ENCODE measurements around the gene POLR2E. TPM values are rescaled to one million over a fixed set of nuclear protein-coding genes. Genes with fewer than 3 reads are reported as not detected.

POLR2E gene
- total and polyA plus RNA-seq, 2 donors (not counting 1 experiment from before 2014, with no cell fraction given) = 103 to 121 TPM

DNA sequence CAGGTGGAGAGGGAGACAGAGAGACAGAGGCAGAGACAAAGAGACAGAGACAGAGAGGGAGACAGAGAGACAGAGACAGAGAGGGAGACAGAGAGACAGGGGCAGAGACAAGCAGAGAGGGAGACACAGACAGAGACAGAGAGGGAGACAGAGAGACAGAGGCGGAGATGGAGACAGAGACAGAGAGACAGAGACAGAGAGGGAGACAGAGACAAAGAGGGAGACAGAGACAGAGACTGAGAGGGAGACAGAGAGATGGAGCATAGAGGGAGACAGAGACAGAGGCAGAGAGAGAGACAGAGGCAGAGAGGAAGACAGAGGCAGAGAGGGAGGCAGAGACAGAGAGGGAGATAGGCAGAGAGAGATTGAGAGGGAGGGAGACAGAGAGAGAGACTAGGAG lies 49.6 kb upstream of the POLR2E start:
- intact Hi-C loops (cut with micrococcal nuclease) = no loop called here
- ChIA-PET CTCF (no interaction called here), POLR2A (no interaction called here)
- peaks cover 9% of the 10 kb centered on the region for H3K79me2 ChIP-seq (ENCODE audit: control insufficient read depth, insufficient read depth, low read length)
- no peaks in the 10 kb centered on the region for H3K27me3 Mint-ChIP-seq
- no peak for TF ChIP-seq EZH2 (IDR thresholded peaks at IDR 0.05; ENCODE audit: borderline replicate concordance, insufficient read depth, low read depth, low read length, poor library complexity, severe bottlenecking)
- TF ChIP-seq, protein P1, sequence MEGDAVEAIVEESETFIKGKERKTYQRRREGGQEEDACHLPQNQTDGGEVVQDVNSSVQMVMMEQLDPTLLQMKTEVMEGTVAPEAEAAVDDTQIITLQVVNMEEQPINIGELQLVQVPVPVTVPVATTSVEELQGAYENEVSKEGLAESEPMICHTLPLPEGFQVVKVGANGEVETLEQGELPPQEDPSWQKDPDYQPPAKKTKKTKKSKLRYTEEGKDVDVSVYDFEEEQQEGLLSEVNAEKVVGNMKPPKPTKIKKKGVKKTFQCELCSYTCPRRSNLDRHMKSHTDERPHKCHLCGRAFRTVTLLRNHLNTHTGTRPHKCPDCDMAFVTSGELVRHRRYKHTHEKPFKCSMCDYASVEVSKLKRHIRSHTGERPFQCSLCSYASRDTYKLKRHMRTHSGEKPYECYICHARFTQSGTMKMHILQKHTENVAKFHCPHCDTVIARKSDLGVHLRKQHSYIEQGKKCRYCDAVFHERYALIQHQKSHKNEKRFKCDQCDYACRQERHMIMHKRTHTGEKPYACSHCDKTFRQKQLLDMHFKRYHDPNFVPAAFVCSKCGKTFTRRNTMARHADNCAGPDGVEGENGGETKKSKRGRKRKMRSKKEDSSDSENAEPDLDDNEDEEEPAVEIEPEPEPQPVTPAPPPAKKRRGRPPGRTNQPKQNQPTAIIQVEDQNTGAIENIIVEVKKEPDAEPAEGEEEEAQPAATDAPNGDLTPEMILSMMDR (IDR thresholded peaks at IDR 0.05) = no peak
- H3K36me3 ChIP-seq (replicated peaks in 1 of 2; ENCODE audit: control extremely low read depth in 1 of 2, control insufficient read depth in 1 of 2, extremely low read depth in 1 of 2, insufficient read depth in 2 of 2, low read length in 1 of 2) = peaks cover 1 to 21% of the 10 kb centered on the region in 2 experiments
- 100% methylated on average over 1 of the region's 1 CpG for WGBS (ENCODE audit: insufficient coverage)
- peaks cover 4% of the 10 kb centered on the region for H3K9me3 Mint-ChIP-seq (ENCODE audit: insufficient read depth)
- no peak overlapping the region for H3K4me3 Mint-ChIP-seq
- peaks cover 14% of the 10 kb centered on the region for H4K20me1 ChIP-seq (ENCODE audit: control insufficient read depth, insufficient read depth, low read length, poor library complexity, severe bottlenecking)
- no peak overlapping the region for H3K27ac ChIP-seq (ENCODE audit: low read length in 2 of 2)
- no peaks in the 10 kb centered on the region for H3K4me1 Mint-ChIP-seq
- no peak overlapping the region for H3K4me3 ChIP-seq (ENCODE audit: control extremely low read depth in 1 of 5, extremely low read depth in 1 of 5, insufficient read depth in 1 of 5, low read depth in 2 of 5, low read length in 4 of 5)
- DNase-seq (no peak), ATAC-seq (ENCODE audit: low read depth) (no peak)
- H2AFZ ChIP-seq (ENCODE audit: insufficient read depth, low read depth, low read length, poor library complexity, severe bottlenecking) = no peak overlapping the region
- H3K9me3 ChIP-seq (ENCODE audit: control extremely low read depth in 1 of 3, control insufficient read depth in 2 of 3, insufficient read depth in 1 of 3, low read length in 2 of 3) = peaks cover 0 to 7% (median 0%) of the 10 kb centered on the region in 3 donors
- H3K4me2 ChIP-seq (replicated peaks; ENCODE audit: low read depth, low read length, poor library complexity, severe bottlenecking) = no peak overlapping the region
- H3K4me1 ChIP-seq (ENCODE audit: control insufficient read depth in 2 of 2, insufficient read depth in 2 of 2, low read length in 2 of 2) = no peaks in the 10 kb centered on the region
- H3K27ac Mint-ChIP-seq = no peak overlapping the region
- no peaks in the 10 kb centered on the region for H3K27me3 ChIP-seq (replicated peaks in 1 of 4; ENCODE audit: control extremely low read depth in 1 of 4, control insufficient read depth in 3 of 4, insufficient read depth in 4 of 4, low read length in 3 of 4)
- no peak overlapping the region for H3K9ac ChIP-seq (ENCODE audit: low read length)

- Histone ChIP-seq H3K79me2 (ENCODE audit: control insufficient read depth, insufficient read depth, low read length) (peaks cover 9% of the 10 kb centered on the region), H3K27ac (ENCODE audit: low read length in 2 of 2) (no peak overlapping the region), H3K4me3 (ENCODE audit: control extremely low read depth in 1 of 5, extremely low read depth in 1 of 5, insufficient read depth in 1 of 5, low read depth in 2 of 5, low read length in 4 of 5) (no peak overlapping the region), H2AFZ (ENCODE audit: insufficient read depth, low read depth, low read length, poor library complexity, severe bottlenecking) (no peak overlapping the region), H3K4me1 (ENCODE audit: control insufficient read depth in 2 of 2, insufficient read depth in 2 of 2, low read length in 2 of 2) (no peaks in the 10 kb centered on the region), H3K27me3 (replicated peaks in 1 of 4; ENCODE audit: control extremely low read depth in 1 of 4, control insufficient read depth in 3 of 4, insufficient read depth in 4 of 4, low read length in 3 of 4) (no peaks in the 10 kb centered on the region), H3K4me2 (replicated peaks; ENCODE audit: low read depth, low read length, poor library complexity, severe bottlenecking) (no peak overlapping the region), H4K20me1 (ENCODE audit: control insufficient read depth, insufficient read depth, low read length, poor library complexity, severe bottlenecking) (peaks cover 6% of the 10 kb centered on the region), H3K36me3 (replicated peaks in 1 of 2; ENCODE audit: control extremely low read depth in 1 of 2, control insufficient read depth in 1 of 2, extremely low read depth in 1 of 2, insufficient read depth in 2 of 2, low read length in 1 of 2) (peaks cover 1 to 16% of the 10 kb centered on the region in 2 experiments), H3K9ac (ENCODE audit: low read length) (no peak overlapping the region), H3K9me3 (ENCODE audit: control extremely low read depth in 1 of 3, control insufficient read depth in 2 of 3, insufficient read depth in 1 of 3, low read length in 2 of 3) (peaks cover 0 to 7% (median 0%) of the 10 kb centered on the region in 3 donors)
- Mint-ChIP-seq H3K27me3 (no peaks in the 10 kb centered on the region), H3K27ac (no peak overlapping the region), H3K4me3 (no peak overlapping the region), H3K4me1 (no peaks in the 10 kb centered on the region), H3K9me3 (ENCODE audit: insufficient read depth) (peaks cover 4% of the 10 kb centered on the region)
- ATAC-seq (ENCODE audit: low read depth) (no peak), DNase-seq (no peak)
- intact Hi-C loops (cut with micrococcal nuclease) = no loop called here
- WGBS (ENCODE audit: insufficient coverage) = 98% methylated on average over 33 of the region's 33 CpGs
- ChIA-PET CTCF (no interaction called here), POLR2A (no interaction called here)
- TF ChIP-seq EZH2 (IDR thresholded peaks at IDR 0.05; ENCODE audit: borderline replicate concordance, insufficient read depth, low read depth, low read length, poor library complexity, severe bottlenecking) = no peak
- TF ChIP-seq, protein P1 (IDR thresholded peaks at IDR 0.05) = no peak
Observed at GRCh38 chr19:1143828-1144399, 48.7 kb upstream of the POLR2E start.

All from B cell (primary cell).